Activated CD4-positive, alpha-beta T cell treated with anti-CD3 and anti-CD28 coated beads, Interleukin-2, amount 10 ng/mL, durations not matched to agents 7 days and 5 days (primary cell): ENCODE results near the gene AREL1. TPM values are rescaled to one million over a fixed set of nuclear protein-coding genes. Genes with fewer than 3 reads are reported as not detected.
A peak's percentile ranks its signal among the peaks of the same experiment; 100 is the strongest.

ENCODE experiments used
- CTCF ChIA-PET: fragments of 350-600 bp; sonication (Branson Sonifier 250); formaldehyde crosslinking; loops from one replicate; lab custom pipeline; 2021; ENCODE audit warnings: antibody characterized with exemption; lab: Charles Lee
- POLR2A ChIA-PET: fragments of 350-600 bp; sonication (Branson Sonifier 250); formaldehyde crosslinking; loops from one replicate; lab custom pipeline; 2021; ENCODE audit warnings: antibody characterized with exemption; lab: Charles Lee
- DNase-seq: peaks from one replicate; pipeline ENCODE4 v3.0.0-alpha.2; 2020
- H3K27ac Mint-ChIP-seq: one replicate; pipeline ENCODE4 v1.8.0; 2021; ENCODE audit warnings: mild to moderate bottlenecking, moderate library complexity, mixed read lengths
- H3K27me3 Mint-ChIP-seq: one replicate; pipeline ENCODE4 v1.8.0; 2021; ENCODE audit warnings: mixed read lengths
- H3K36me3 Mint-ChIP-seq: one replicate; pipeline ENCODE4 v1.8.0; 2021; ENCODE audit warnings: low read depth, mixed read lengths
- H3K4me1 Mint-ChIP-seq: one replicate; pipeline ENCODE4 v1.8.0; 2021; ENCODE audit warnings: mixed read lengths
- H3K4me3 Mint-ChIP-seq: one replicate; pipeline ENCODE4 v1.8.0; 2021; ENCODE audit warnings: mild to moderate bottlenecking, moderate library complexity, mixed read lengths
- H3K9me3 Mint-ChIP-seq: one replicate; pipeline ENCODE4 v1.8.0; 2021; ENCODE audit warnings: mixed read lengths
- total RNA-seq, 2 experiments: library from RNA; stranded (reverse); gene quantifications; one replicate each; pipeline ENCODE4 v1.2.3, GENCODE V29; 2021

Gene AREL1
- total RNA-seq, 2 experiments from 2014 or later, result 44.1 to 44.2 TPM

GRCh38 chr14:74637178-74637550 is 75.7 kb downstream of the AREL1 start:
- H3K27me3 Mint-ChIP-seq, result peaks cover 5% of the 10 kb centered on the region
- H3K27ac Mint-ChIP-seq, result no peak overlapping the region
- H3K9me3 Mint-ChIP-seq, result no peaks in the 10 kb centered on the region
- ChIA-PET POLR2A (no interaction called here), CTCF (interaction anchor here (1.3 kb wide), 1 partner anchor 9 kb away, joined by 3 read pairs; no protein-coding TSS in a partner anchor)
- no peaks in the 10 kb centered on the region for H3K4me1 Mint-ChIP-seq
- no peak overlapping the region for H3K4me3 Mint-ChIP-seq
- no peak for DNase-seq
- H3K36me3 Mint-ChIP-seq, result no peaks in the 10 kb centered on the region

- CTCF ChIA-PET, result interaction anchor here (1.3 kb wide), 3 partner anchors 8 to 13 kb away, joined by 3 to 4 read pairs (median 3); no protein-coding TSS in a partner anchor
- H3K9me3 Mint-ChIP-seq, result no peaks in the 10 kb centered on the region
- no peaks in the 10 kb centered on the region for H3K4me1 Mint-ChIP-seq
- no peak overlapping the region for H3K27ac Mint-ChIP-seq
- no peaks in the 10 kb centered on the region for H3K36me3 Mint-ChIP-seq
- H3K4me3 Mint-ChIP-seq, result no peak overlapping the region
- POLR2A ChIA-PET, result no interaction called here
- no peak for DNase-seq
- peaks cover 5% of the 10 kb centered on the region for H3K27me3 Mint-ChIP-seq
These were observed 76.3 kb downstream of the AREL1 start for GRCh38 chr14:74636424-74637177.

GRCh38 chr14:74635847-74636246 is 77.0 kb downstream of the AREL1 start:
- no peaks in the 10 kb centered on the region for H3K9me3 Mint-ChIP-seq
- H3K27ac Mint-ChIP-seq, result peak overlapping the region; percentile 37
- H3K4me1 Mint-ChIP-seq, result no peaks in the 10 kb centered on the region
- no peak for DNase-seq
- ChIA-PET CTCF (interaction anchor here (0.6 to 1.3 kb wide), 3 partner anchors 10 to 583 kb away, joined by 3 to 4 read pairs (median 3); no protein-coding TSS in a partner anchor), POLR2A (no interaction called here)
- H3K27me3 Mint-ChIP-seq, result peaks cover 5% of the 10 kb centered on the region
- no peaks in the 10 kb centered on the region for H3K36me3 Mint-ChIP-seq
- H3K4me3 Mint-ChIP-seq, result no peak overlapping the region

GRCh38 chr14:74634964-74635363 is 77.9 kb downstream of the AREL1 start:
- Mint-ChIP-seq H3K36me3 (no peaks in the 10 kb centered on the region), H3K4me1 (no peaks in the 10 kb centered on the region), H3K4me3 (no peak overlapping the region), H3K27me3 (peaks cover 5% of the 10 kb centered on the region), H3K27ac (no peak overlapping the region), H3K9me3 (no peaks in the 10 kb centered on the region)
- ChIA-PET CTCF (interaction anchor here (0.7 to 2.0 kb wide), 3 partner anchors 11 to 22 kb away, joined by 3 to 4 read pairs (median 3); no protein-coding TSS in a partner anchor), POLR2A (no interaction called here)
- DNase-seq, result no peak

GRCh38 chr14:74634481-74634880 is 78.4 kb downstream of the AREL1 start:
- peaks cover 5% of the 10 kb centered on the region for H3K27me3 Mint-ChIP-seq
- POLR2A ChIA-PET, result no interaction called here
- H3K9me3 Mint-ChIP-seq, result no peaks in the 10 kb centered on the region
- CTCF ChIA-PET, result interaction anchor here (0.7 to 2.0 kb wide), 3 partner anchors 12 to 22 kb away, joined by 3 to 4 read pairs (median 3); no protein-coding TSS in a partner anchor
- no peak overlapping the region for H3K27ac Mint-ChIP-seq
- no peaks in the 10 kb centered on the region for H3K36me3 Mint-ChIP-seq
- H3K4me3 Mint-ChIP-seq, result no peak overlapping the region
- no peak for DNase-seq
- H3K4me1 Mint-ChIP-seq, result no peaks in the 10 kb centered on the region

GRCh38 chr14:74630881-74631690 is 81.8 kb downstream of the AREL1 start:
- H3K4me1 Mint-ChIP-seq, result peaks cover 2% of the 10 kb centered on the region
- DNase-seq, result no peak
- CTCF ChIA-PET, result interaction anchor here (0.8 to 1.7 kb wide), 3 partner anchors 9 to 34 kb away, joined by 3 to 4 read pairs (median 3); no protein-coding TSS in a partner anchor
- H3K27ac Mint-ChIP-seq, result no peak overlapping the region
- H3K9me3 Mint-ChIP-seq, result no peaks in the 10 kb centered on the region
- peaks cover 7% of the 10 kb centered on the region for H3K27me3 Mint-ChIP-seq
- POLR2A ChIA-PET, result no interaction called here
- H3K36me3 Mint-ChIP-seq, result no peaks in the 10 kb centered on the region
- H3K4me3 Mint-ChIP-seq, result no peak overlapping the region

GRCh38 chr14:74628418-74628817 is 84.5 kb downstream of the AREL1 start:
- Mint-ChIP-seq H3K36me3 (no peaks in the 10 kb centered on the region), H3K27me3 (peaks cover 10% of the 10 kb centered on the region), H3K9me3 (no peaks in the 10 kb centered on the region), H3K4me1 (peaks cover 2% of the 10 kb centered on the region), H3K27ac (no peak overlapping the region), H3K4me3 (no peak overlapping the region)
- DNase-seq, result no peak
- ChIA-PET POLR2A (interaction anchor here (0.6 kb wide), 1 partner anchor 375 kb away, joined by 3 read pairs; no protein-coding TSS in a partner anchor), CTCF (interaction anchor here (1.0 to 2.4 kb wide), 5 partner anchors 9 to 51 kb away, joined by 3 to 13 read pairs (median 4); partner anchors contain the start of gene LTBP2)

GRCh38 chr14:74627076-74627475 is 85.8 kb downstream of the AREL1 start:
- no peak for DNase-seq
- H3K27me3 Mint-ChIP-seq, result peaks cover 14% of the 10 kb centered on the region
- no peak overlapping the region for H3K27ac Mint-ChIP-seq
- H3K36me3 Mint-ChIP-seq, result no peaks in the 10 kb centered on the region
- CTCF ChIA-PET, result interaction anchor here (0.6 to 2.4 kb wide), 7 partner anchors 14 to 90 kb away, joined by 3 to 13 read pairs (median 3); partner anchors contain the start of gene LTBP2
- no peaks in the 10 kb centered on the region for H3K9me3 Mint-ChIP-seq
- POLR2A ChIA-PET, result no interaction called here
- peaks cover 2% of the 10 kb centered on the region for H3K4me1 Mint-ChIP-seq
- no peak overlapping the region for H3K4me3 Mint-ChIP-seq

- H3K27ac Mint-ChIP-seq, result no peak overlapping the region
- no peak overlapping the region for H3K4me3 Mint-ChIP-seq
- H3K9me3 Mint-ChIP-seq, result peaks cover 1% of the 10 kb centered on the region
- H3K36me3 Mint-ChIP-seq, result no peaks in the 10 kb centered on the region
- POLR2A ChIA-PET, result no interaction called here
- H3K27me3 Mint-ChIP-seq, result peaks cover 11% of the 10 kb centered on the region
- CTCF ChIA-PET, result interaction anchor here (1.1 to 6.0 kb wide), 2 partner anchors 10 to 12 kb away, joined by 4 to 33 read pairs; partner anchors contain the start of gene LTBP2
- DNase-seq, result no peak
- H3K4me1 Mint-ChIP-seq, result peaks cover 38% of the 10 kb centered on the region
These were observed 90.6 kb downstream of the AREL1 start for GRCh38 chr14:74622257-74622656.

GRCh38 chr14:74621556-74621955 is 91.3 kb downstream of the AREL1 start:
- H3K4me1 Mint-ChIP-seq, result peaks cover 36% of the 10 kb centered on the region
- ChIA-PET CTCF (interaction anchor here (6.0 kb wide), 1 partner anchor 9 kb away, joined by 33 read pairs; the partner anchor contains the start of gene LTBP2), POLR2A (no interaction called here)
- DNase-seq, result no peak
- H3K4me3 Mint-ChIP-seq, result no peak overlapping the region
- no peak overlapping the region for H3K27ac Mint-ChIP-seq
- peaks cover 1% of the 10 kb centered on the region for H3K9me3 Mint-ChIP-seq
- peaks cover 12% of the 10 kb centered on the region for H3K27me3 Mint-ChIP-seq
- no peaks in the 10 kb centered on the region for H3K36me3 Mint-ChIP-seq

GRCh38 chr14:74620923-74621322 is 92.0 kb downstream of the AREL1 start:
- Mint-ChIP-seq H3K27me3 (peaks cover 18% of the 10 kb centered on the region), H3K36me3 (no peaks in the 10 kb centered on the region), H3K4me3 (no peak overlapping the region), H3K27ac (no peak overlapping the region), H3K4me1 (peaks cover 38% of the 10 kb centered on the region), H3K9me3 (peaks cover 1% of the 10 kb centered on the region)
- ChIA-PET CTCF (interaction anchor here (4.3 to 6.0 kb wide), 2 partner anchors 9 to 12 kb away, joined by 20 to 33 read pairs; partner anchors contain the start of gene LTBP2), POLR2A (no interaction called here)
- DNase-seq, result no peak

GRCh38 chr14:74620497-74620921 is 92.4 kb downstream of the AREL1 start:
- Mint-ChIP-seq H3K27ac (peak overlapping the region; percentile 12), H3K4me3 (no peak overlapping the region), H3K36me3 (no peaks in the 10 kb centered on the region), H3K4me1 (peaks cover 40% of the 10 kb centered on the region), H3K27me3 (peaks cover 22% of the 10 kb centered on the region), H3K9me3 (peaks cover 1% of the 10 kb centered on the region)
- ChIA-PET POLR2A (no interaction called here), CTCF (interaction anchor here (1.1 to 6.0 kb wide), 4 partner anchors 8 to 823 kb away, joined by 3 to 33 read pairs (median 12); partner anchors contain the start of gene LTBP2)
- DNase-seq, result peak; percentile 41
